NCI-H524 treated with DMSO at 0.1 percent for 48 hours (cell line): ENCODE data around the gene HMGN2.
"Not testable (repeated sequence)": the region's sequence is repeated elsewhere in the genome, so short reads cannot be mapped to it uniquely, and the experiment has no call there.

Experiments
- DNase-seq: peaks from one replicate; lab custom pipeline; 2025; lab: John Stamatoyannopoulos, UW

Gene HMGN2

DNA sequence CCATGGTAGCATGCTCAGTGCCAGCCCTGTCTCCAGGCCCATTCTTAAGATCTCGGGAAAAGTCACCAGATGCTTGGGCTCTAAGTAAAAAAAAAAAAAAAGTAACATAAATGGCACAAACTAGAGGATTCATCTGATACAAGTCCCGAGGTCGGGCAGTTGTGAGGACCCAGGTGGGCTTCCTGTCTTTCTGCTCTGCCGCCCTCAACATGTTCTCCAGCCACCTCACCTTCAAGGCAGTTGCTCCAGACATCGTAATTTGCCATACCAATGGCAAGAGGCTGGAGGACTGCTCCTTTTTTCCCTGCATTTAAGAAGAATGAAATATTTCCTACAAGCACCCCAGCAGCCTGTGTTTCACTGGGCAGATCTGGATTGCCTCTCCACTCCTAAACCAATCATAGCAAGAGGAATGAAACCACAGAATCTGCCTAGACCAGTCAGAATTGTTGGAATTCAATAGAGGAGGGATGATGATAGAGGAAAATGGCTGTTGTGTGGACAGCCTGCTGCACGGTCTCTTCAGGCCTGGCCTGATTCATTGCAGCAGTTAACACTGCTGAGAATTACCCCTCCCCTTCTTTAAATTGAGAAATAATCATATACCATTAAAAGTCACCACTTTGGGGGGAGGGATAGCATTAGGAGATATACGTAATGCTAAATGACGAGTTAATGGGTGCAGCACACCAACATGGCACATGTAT is 5.4 kb downstream of the HMGN2 start:
- no peak for DNase-seq

DNA sequence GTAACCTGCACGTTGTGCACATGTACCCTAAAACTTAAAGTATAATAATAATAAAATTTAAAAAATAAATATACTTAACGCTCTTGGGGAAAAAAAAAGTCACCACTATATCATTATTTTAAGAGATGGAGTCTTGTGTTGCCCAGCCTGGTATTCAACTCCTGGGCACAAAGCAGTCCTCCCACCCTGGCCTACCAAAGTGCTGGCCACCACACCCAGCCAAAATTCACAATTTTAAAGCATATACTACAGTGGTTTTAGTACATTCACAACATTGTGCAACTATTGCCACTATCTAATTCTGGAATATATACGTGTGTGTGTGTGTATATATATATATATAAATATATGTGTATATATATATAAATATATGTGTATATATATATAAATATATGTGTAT is 5.9 kb downstream of the HMGN2 start:
- DNase-seq = no peak

DNA sequence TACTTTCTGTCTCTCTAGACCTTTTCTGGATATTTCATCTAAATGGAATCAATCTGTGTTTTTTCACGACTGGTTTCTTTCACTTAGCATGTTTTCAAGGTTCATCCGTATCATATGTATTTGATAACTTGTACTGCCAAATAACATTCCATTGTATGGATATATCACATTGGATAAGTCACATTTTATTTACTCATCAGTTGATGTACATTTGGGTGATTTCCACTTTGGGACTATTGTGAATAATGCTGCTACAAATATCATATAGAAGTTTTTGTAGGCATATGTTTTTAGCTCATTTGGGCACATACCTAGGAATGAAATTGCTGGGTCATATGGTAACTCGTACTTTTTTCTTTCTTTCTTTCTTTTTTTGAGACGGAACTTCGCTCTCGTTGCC is 6.7 kb downstream of the HMGN2 start:
- no peak for DNase-seq

DNA sequence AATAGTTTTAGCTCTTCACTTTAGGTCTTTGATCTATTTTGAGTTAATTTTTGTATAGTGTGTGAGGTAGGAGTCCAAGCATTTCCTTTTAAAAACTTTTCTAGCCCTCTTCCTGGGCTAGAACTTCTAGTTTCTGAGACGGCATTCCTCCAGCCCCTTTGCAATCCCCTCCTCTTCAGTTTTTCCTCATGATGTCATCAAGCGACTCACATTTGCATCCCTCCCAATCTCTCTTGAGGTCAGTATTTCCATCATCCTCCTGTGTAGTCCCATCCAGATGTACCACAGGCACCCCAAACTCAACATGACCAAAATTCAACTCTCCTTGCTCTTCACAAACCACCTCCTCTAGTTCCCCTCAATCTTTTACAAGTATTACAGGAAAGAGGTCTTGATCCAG is 10.7 kb downstream of the HMGN2 start:
- no peak for DNase-seq

DNA sequence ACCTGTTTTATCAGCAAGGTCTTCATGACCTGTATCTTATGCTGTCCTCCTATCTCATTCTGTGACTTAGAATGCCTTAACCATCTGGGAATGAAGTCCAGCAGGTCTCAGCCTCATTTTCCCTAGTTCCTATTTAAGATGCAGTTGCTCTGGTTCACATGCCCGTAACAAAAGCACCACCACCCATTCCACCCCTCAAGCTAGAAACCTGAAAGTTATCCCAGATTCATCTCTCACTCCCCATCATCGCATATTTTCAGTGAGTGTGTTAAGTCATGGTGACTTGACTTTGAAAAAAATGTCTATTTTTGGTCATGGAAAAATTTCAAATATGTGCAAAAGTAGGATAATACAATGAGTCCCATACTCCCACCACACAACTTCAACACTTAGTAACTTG is 11.7 kb downstream of the HMGN2 start:
- no peak for DNase-seq

DNA sequence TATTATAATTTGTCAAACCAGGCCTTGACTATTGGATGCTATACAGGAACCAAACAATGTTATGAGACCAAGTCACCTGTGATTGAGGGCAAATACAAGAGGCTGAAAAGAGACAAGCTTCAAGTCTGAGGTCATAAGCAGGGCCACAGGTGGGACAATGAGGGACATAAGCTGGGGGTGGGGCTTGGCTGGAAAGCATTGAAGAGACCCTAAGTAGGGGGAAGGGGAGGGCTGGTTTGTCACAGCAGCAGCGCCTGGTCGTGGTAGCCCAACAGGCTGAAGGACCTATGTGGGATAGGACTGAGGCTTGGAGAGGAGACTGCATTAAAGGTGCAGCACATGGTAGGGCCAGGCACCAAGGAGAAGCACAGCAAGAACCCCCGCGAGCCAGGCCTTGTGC is 17.9 kb downstream of the HMGN2 start:
- no peak for DNase-seq

DNA sequence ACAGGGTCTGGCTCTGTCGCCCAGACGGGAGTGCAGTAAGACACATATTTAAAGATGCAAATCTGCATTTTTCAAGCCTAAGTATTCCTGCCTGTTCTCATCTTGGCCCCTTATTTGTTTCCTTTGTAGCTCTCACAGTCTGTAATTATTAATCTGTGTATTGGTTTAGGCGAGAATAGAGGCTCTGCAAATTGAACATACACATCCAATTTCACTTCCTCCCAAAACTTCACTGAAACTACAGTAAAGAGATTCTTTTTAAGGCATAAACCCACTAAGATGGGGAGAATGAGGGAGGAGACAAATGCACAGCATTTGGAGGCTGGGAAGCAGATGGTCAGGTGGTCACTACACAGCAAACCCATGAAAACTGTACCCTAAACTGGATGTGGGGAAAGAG is 21.0 kb downstream of the HMGN2 start:
- DNase-seq = no peak

DNA sequence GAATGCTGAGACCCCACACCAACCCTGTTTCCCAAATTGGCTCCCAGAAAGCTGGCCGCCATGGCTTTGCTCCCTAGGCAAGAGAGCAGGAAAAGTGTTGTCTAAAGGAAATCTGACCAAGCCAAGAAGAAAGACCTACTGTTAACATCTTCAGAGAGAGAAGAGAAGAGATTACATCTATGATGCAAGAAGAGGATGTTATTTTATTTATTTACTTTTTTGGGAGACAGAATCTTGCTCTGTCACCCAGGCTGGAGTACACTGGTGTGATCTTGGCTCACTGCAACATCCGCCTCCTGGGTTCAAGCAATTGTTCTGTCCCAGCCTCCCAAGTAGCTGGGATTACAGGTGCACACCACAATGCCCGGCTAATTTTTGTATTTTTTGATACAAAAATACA is 21.7 kb downstream of the HMGN2 start:
- DNase-seq = no peak

DNA sequence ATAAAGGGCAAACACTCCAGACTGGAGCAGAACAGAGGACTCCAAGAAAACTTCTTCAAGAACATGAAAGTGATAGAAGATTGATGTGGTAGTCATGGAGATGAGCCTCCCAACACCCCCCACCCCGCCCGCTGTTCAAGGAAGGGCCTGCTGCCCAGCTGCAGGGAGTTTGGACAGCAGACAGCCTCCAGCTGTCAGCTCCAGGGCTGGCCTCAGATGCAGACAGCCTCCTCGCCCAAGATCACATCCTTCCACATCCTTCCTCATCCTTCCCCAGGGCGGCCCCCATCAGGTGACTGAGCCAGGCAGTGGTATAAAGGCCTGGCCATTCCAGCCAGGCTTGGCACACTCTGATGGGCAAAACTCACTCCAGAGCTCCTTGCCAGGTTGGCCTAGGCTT is 24.6 kb downstream of the HMGN2 start:
- no peak for DNase-seq

DNA sequence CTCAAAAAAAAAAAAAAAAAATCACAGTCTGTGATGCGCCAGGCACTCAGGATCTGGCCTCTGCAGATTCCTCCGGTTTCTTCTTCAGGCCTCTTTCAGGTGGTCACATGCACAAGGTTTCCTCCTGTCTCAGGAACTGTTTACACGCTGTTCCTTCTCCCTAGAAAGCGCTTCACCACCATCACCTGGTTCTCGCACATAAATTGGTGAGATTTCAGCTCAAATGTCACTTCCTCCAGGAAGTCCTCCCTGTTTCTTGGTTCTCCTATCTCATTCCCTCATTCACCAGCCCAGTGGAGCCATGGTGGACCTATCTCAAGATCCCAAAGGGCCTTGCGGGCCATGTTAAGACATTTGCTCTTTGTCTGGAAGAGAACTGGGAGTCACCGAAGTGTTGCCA is 26.7 kb downstream of the HMGN2 start:
- DNase-seq = no peak

DNA sequence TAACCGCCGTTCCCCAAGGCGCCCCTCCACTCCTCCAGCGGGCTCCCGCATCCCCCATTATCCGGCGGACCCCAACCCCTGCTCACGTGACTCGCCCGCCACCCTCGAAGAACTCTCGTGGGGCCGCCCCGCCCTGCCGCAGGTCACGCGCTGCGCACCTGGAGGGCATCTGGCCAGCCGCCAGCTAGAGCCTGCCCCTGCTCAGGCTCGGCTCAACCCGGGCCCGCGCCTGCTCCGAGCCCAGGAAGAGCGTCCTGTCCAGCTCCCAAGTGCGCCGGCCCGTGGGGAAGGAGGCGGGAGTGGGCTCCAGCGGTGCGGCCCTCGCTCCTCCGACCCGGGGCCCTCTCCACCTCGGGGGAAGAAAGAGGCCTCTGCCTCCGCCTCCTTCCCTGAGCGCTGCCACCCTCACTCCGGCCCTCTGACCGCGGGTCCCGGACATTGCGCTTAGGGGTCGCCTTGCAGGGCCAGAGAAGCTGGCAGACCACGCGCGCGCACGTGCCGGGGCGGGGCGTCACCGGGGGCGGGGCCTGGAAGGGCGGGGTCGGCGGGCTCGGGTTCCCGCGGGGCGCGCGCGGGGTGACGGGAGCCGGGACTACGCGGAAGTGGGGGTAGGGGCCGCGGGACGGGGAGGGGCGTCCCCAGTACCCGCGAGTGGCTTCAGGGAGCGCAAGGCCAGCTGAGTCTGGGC is 28.4 kb downstream of the HMGN2 start:
- no peak for DNase-seq

DNA sequence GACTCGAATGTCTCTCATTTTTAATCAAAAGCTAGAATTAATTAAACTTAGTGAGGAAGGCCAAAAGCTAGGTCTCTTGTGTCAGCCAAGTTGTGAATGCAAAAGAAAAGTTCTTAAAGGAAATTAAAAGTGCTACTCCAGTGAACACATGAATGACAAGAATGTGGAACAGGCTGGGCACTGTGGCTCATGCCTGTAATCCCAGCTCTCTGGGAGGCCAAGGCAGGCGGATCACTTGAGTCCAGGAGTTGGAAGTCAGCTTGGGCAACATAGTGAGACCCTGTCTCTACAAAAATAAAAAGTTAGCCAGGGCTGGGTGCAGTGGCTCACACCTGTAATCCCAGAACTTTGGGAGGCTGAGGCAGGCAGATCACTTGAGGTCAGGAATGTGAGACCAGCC is 38.5 kb downstream of the HMGN2 start:
- not testable (repeated sequence) for DNase-seq

DNA sequence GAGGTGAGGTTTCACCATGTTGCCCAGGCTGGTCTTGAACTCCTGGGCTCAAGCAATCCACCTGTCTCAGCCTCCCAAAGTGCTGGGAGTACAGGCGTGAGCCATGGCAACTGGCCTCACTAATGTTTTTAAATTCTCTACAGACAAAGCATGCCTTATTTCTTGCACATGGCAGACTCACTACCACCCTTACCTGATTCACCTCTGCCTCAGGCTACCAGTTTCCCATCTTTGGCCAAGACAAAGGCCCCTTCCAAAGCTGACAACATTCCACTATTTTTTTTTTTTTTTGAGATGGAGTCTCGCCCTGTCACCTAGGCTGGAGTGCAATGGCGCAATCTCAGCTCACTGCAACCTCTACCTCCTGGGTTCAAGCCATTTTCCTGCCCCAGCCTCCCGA is 43.6 kb downstream of the HMGN2 start:
- DNase-seq = not testable (repeated sequence)

DNA sequence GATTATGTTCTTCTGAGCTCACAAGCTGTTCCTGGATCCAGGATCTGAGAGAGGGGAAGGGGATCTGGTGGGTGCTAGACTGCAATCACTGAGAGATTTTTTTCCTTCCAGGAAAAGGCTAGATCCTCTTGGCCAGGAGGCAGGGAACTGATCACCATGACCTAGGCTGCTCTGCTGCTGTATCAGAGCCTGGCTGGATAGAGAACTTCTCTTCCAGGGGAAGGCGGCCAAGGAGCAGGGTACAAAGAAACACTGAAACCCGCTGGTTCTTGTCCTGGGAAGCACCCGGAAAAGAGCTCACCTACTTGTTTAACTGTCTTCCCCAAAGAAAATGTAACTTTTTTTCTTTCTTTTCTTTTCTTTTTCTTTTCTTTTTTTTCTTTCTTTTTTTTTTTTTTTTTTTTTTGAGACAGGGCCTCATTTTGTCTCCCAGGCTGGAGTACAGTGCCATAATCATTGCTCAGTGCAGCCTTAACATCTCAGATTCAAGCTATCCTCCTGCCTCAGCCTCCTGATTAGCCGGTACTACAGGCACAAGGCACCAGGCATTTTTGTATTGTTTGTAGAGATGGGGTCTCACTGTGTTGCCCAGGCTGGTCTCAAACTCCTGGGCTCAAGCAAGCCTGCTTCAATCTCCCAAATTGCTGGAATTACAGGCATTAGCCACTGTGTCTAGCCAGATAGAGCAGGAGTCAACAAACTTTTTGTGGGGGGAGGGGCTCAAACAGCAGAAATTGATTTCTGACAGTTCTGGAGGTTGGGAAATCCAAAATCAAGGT is 44.9 kb downstream of the HMGN2 start:
- no peak for DNase-seq

DNA sequence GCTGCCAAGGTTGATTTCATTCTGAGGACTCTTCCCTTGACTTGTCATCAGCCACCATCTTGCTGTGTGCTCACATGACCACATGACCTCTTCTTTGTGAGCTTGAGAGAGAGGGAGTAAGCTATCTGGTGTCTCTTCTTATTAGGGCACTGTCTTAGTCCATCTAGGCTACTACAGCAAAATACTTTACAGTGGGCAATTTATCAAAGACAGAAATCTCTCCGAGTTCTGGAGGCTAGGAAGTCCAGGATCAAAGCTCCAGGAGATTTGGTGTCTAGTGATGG is 45.5 kb downstream of the HMGN2 start:
- DNase-seq = no peak

DNA sequence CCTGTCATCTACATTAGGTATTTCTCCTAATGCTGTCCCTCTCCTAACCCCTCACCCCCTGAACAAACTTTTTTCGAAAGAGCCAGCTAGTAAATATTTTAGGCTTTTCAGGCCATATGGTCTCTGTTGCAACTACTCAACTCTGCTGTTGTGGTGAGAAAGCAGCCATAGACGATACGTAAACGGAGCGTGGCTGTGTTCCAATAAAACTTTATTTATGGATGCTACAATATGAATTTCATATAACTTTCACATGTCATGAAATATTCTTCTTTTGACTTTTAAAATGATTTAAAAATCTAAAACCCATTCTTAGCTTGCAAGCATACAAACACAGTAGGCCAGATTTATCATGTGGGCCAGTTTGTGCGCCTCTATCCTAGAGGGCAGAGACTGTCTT is 46.1 kb downstream of the HMGN2 start:
- no peak for DNase-seq

DNA sequence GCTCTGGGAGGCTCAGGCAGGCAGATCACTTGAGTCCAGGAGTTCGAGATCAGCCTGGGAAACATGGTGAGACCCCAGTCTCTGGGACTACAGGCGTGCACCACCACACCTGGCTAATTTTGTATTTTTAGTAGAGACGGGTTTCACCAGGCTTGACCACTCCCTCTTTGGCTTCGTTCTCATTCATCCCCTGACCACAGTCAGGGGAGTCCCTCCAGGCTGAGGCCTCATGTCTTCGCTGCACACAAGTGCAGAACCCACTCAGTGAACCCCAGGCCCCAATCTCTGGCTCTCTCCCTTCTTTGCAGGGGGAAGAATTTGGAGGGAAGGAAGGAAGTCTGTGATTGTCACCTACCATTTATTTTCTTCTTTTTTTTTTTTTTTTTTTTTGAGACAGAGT is 48.1 kb downstream of the HMGN2 start:
- no peak for DNase-seq

DNA sequence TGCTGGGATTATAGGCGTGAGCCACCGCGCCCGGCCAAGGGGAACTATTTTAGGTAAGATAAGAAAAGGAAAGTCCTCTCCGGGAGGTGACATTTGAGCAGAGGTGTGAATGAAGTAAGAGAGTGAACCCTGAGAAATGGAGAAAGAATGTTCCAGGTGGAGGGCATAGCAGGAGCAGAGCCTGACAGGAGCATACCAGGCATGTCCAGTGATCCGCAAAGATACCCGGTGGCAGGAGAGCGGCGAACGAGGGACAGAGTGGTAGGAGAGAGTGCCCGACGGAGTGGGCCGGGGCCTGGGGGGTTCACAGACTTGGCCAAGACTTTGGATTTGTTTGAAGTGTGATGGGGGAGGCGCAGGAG is 49.4 kb downstream of the HMGN2 start:
- DNase-seq = no peak

DNA sequence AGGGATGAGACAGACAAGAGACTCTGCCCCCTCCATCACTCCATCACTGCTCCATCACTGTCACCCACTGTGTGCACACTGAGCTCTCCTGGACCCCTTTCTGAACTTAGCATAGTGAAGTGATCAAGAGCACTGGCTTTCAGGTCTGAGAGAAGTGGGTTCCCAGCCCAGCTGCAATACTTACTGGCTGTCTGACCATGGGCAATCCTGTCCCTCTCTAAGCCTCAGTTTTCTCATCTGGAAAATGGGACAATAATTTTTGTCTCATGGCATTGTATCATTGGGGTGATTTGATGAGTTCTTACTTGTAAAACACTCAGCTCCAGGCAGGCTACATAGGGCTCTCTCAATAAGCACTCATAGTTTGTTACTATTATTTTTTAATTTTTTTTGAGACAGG is 49.8 kb downstream of the HMGN2 start:
- DNase-seq = no peak

DNA sequence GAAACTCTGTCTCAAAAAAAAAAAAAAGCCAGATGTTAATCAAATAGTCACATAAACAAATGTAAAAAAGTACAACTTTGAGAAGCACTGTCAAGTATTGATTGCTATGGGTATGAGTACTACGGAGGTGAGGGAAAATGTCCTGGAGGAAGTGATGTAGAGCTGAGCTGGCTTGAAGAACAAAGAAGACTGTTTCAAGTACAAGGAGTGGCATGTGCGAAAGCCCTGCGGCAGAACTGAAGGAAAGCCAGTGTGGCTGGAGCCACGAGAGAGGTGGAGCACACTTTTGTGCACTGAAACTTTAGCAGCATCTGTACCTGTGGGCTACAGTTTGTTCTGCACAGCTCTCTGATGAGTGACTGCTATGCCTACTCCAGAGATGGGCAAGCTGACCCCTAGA is 51.9 kb downstream of the HMGN2 start:
- DNase-seq = no peak
